GM19452 (cell line): Measurements from ENCODE around the gene SHMT1.
"Not testable (repeated sequence)": the region's sequence is repeated elsewhere in the genome, so short reads cannot be mapped to it uniquely, and the experiment has no call there.

Experiments
- ATAC-seq: cut with Tn5 transposase; IDR thresholded peaks from one replicate; pipeline ENCODE4 v1.9.1; 2021; ENCODE audit not compliant: unreplicated experiment

Gene SHMT1

GRCh38 chr17:18326572-18326971 lies 36.8 kb downstream of the SHMT1 start:
- ATAC-seq = no peak

GRCh38 chr17:18326039-18326438 lies 37.3 kb downstream of the SHMT1 start:
- no peak for ATAC-seq

- ATAC-seq = no peak
These were observed 39.0 kb downstream of the SHMT1 start for GRCh38 chr17:18324140-18325050.

GRCh38 chr17:18323507-18324139 lies 39.7 kb downstream of the SHMT1 start:
- no peak for ATAC-seq

DNA sequence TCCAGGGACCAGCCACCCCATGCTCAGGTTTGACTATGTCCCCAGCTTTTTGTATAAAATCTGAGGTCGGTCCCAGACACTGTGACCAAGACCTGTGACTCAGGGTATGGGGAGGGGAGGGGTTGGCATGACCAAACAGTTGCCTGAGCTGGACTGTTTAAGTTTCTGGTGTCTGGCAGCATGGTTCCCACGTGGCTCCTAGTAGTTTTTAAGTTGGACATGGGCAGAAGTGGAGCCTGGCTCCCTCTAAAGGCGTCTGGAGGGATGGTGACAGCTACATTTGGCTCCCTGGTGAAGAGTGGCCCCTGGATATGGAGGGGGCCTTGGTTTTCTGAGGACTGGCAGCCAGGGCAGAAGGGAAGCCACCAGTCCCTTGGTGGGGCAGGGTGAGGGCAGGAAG lies 40.3 kb downstream of the SHMT1 start:
- ATAC-seq = no peak

- no peak for ATAC-seq
These were observed 40.8 kb downstream of the SHMT1 start for GRCh38 chr17:18322522-18322921.

- ATAC-seq = no peak
These were observed 42.0 kb downstream of the SHMT1 start for GRCh38 chr17:18321309-18321708.

- ATAC-seq = no peak
These were observed 43.0 kb downstream of the SHMT1 start for GRCh38 chr17:18320301-18320700.

DNA sequence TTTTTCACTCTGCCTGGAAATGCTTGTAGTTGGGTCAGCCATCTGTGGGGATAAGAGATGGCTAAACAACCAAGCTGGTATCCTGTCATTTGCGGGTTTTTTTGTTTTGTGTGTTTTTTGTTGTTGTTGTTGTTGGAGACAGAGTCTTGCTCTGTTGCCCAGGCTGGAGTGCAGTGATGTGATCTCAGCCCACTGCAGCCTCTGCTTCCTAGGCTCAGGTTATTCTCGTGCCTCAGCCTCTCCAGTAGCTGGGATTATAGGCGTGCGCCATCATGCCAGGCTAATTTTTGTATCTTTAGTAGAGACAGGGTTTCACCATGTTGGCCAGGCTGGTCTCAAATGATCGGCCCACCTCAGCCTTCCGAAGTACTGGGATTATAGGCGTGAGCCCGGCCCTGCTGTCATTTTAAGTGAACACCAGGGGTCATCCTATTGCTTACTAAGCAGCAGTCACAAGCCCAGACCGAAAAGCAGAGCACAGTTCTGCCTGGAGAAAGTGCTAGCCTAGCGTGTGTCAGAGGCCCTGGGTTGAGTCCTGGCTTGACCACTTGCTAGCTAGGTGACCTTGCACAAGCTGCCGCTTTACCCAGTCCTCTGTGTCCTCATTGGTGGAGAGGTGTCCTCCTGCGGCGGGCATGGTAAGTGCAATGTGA lies 43.6 kb downstream of the SHMT1 start:
- ATAC-seq = no peak

DNA sequence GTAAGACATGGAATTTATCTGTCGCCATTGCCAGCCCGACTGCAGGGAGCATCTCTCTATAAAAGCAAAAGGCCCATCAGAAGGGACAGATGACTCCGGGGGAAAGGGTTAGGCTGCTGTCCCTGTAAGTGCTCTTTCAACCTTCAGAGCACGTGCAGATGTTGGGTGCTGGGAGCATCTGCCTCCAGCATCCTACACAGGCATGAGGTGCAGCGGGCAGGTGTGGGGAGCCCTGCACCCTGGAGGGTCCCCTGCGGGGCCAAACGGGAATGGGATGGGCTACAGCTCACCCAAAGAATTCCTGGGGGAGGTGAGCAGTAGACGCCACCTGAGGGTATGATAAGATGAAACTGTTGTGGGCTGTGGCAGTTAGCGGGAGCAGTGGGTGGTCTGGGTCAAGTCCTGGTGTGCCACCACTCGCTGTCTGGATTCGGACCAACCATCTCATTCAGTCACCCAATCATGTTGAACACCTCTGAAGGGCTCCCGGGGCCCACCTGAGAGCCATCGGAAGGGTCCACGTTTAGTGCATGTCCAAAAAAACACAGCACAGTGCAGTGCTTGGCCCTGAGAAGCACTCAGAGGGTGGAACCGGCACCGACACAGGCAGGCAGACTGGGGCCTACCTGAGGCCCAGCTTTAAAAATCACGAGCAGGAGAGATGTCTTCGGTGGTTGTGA lies 44.4 kb downstream of the SHMT1 start:
- no peak for ATAC-seq

DNA sequence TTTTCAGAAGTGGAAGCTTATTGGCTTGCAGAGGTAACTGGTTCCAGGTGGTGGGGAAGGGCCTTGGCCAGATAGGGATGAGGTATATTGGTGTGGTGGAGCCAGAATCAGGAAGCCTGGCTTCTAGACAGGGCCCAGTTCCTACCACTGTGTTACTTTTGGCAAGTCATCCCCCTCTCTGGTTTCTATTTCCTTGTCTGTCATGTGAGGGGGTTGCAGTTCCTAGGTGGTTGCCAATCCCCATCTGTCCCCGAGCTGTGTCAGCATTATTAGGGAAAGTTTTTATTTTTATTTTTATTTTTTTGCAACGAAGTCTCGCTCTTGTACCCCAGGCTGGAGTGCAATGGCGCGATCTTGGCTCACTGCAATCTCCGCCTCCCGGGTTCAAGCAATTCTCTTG lies 45.2 kb downstream of the SHMT1 start:
- ATAC-seq = no peak

GRCh38 chr17:18315961-18316360 lies 47.4 kb downstream of the SHMT1 start:
- ATAC-seq = no peak

DNA sequence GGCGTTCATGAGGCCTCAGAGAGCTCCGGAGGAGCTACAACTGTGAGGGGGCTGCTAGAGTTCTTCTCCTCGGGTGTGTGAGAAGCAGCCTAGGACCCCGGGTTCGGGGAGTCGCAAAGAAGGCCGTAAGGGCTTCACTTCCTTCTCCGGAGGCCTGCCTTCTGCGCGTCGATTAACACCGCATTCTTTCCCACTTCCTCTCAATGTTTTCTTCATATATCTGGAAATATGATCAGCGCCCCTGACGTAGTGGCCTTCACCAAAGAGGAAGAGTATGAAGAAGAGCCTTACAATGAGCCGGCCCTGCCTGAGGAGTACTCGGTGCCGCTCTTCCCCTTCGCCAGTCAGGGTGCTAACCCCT lies 47.8 kb downstream of the SHMT1 start:
- no peak for ATAC-seq

- peak; percentile 82 for ATAC-seq
These were observed 48.4 kb downstream of the SHMT1 start, which contains the start of the genes SMCR8 and TOP3A for GRCh38 chr17:18314731-18315561. Gene SMCR8 (plus strand): TSS chr17:18315293. CDS start chr17:18315790, 497 bp downstream. Gene TOP3A (minus strand): TSS chr17:18314994. CDS start chr17:18314778, 216 bp downstream.

DNA sequence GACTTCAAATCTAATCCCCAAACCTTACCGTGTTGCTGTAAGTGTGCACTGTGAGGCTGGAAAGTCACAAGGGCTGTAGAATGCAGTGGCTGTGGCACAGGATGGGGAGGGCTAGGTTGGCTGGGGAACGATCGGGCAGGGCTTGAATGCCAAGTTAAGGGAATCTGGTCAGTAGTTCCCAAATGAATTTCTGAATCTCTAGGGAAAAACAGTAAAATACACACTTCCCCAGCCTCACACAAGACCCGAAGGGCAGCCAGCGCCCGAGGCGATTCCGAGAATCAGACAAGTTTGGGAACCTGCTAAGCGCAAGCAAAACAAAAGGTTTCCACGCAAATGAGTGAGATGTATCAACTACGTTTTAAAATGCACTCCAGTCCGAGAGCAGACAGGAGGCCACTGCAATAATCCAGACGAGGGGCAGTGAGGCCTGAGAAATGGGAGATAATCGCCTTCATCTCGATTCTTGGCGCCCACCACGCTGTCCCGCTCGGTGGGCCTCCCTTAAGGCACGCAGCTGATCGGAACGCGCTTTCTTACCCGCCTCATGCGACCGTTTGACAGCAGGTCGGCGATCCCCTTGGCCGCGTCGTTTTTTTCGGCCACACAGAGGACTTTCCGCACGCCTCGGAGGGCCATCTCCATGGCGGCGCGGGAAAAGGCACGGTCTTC lies 49.2 kb downstream of the SHMT1 start:
- peak; percentile 11 for ATAC-seq

DNA sequence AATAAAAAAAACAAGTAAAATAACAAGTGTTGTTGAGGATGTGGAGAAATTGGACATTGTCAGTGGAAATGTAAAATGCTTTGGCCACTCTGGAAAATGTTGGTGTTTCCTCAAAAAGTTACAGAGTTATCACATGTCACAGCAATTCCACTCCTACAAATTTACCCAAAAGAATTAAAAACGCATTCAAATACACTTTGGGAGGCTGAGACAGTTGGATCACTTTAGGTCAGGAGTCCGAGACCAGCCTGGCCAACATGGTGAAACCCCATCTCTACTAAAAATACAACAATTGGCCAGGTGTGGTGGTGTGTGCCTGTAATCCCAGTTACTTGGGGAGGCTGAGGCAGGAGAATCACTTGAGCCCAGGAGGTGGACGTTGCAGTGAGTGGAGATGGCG lies 54.1 kb downstream of the SHMT1 start:
- no peak for ATAC-seq

DNA sequence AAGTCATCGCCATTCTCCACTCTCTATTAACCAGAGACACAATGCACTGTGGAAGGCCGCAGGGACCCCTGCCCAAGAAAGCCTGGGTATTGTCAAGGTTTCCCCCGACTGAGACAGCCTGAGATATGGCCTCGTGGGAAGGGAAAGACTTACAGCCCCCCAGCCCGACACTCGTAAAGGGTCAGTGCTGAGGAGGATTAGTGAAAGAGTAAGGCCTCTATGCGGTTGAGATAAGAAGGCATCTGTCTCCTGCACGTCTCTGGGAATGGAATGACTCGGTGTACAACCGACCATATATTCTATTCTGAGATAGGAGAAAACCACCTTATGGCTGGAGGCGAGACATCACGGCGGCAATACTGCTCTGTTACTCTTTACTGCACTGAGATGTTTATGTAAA lies 60.1 kb downstream of the SHMT1 start:
- ATAC-seq = not testable (repeated sequence)

DNA sequence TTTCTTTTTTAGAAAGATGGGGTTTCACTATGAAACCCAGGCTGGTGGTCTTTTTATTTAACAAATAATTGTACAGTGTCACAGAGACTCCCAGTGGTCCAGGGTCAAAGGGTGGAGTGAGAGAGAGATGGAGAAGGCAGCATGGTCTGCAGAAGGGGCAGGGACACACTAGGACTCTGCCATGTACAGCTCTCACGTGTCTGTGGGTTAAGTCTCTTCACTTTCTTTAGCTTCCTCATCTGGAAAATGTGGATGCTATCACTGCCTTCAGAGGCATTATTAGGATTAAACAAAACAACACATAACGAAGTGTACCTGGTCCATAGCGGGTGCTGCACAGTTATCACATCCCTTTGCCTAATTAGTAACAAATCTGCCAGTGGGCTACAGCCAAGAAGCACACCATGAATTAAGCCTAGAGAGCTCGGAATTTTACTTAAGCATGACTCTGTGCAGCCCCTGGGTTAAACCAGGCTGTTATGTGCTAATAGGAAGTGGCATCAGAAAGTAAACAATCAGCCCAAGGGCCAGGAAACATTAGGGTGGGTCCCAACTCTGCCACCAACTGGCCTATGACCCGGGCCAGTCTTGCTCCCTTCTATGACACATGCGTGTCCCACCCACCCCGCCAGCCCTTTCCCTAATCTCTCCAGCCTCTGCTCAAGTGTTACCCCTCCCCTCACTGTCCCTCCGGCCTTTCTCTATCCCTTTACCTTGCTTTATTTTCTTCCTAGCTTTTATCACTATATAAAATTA lies 62.4 kb downstream of the SHMT1 start:
- no peak for ATAC-seq

- ATAC-seq = not testable (repeated sequence)
These were observed 65.3 kb downstream of the SHMT1 start for GRCh38 chr17:18298061-18298460.
